Neural cell (in vitro differentiated cells): ENCODE measurements around the gene CFAP43. TPM values are rescaled to one million over a fixed set of nuclear protein-coding genes. Genes with fewer than 3 reads are reported as not detected.

ENCODE experiments used
- H2AFZ ChIP-seq: fragments of 200-600, 300-800 bp; sonication (generic), shearing (Covaris generic); 2 replicates; pipeline ENCODE4 v1.6.0; 2014; ENCODE audit warnings: low read depth, mild to moderate bottlenecking, antibody characterized with exemption, low read length, moderate library complexity
- H3F3A ChIP-seq: fragments of 200-600 bp; shearing (Covaris generic); 2 replicates; pipeline ENCODE4 v1.6.1; 2016; ENCODE audit warnings: mild to moderate bottlenecking, moderate library complexity, mixed read lengths, antibody characterized with exemption, low read length; ENCODE audit not compliant: insufficient read depth, poor library complexity, severe bottlenecking
- H3K27ac ChIP-seq: fragments of 200-600, 300-800 bp; sonication (generic), shearing (Covaris generic); 2 replicates; pipeline ENCODE4 v1.5.1; 2014; ENCODE audit warnings: mild to moderate bottlenecking, low read length, moderate library complexity
- H3K27me3 ChIP-seq: fragments of 300-800, 200-600 bp; sonication (generic), shearing (Covaris generic); 2 replicates; pipeline ENCODE4 v1.6.0; 2014; ENCODE audit warnings: mild to moderate bottlenecking, low read depth, low read length, moderate library complexity; ENCODE audit not compliant: insufficient read depth
- H3K36me3 ChIP-seq: fragments of 300-800, 200-600 bp; sonication (generic), shearing (Covaris generic); 2 replicates; pipeline ENCODE4 v1.5.1; 2014; ENCODE audit warnings: mild to moderate bottlenecking, antibody characterized with exemption, low read length, moderate library complexity; ENCODE audit not compliant: insufficient read depth
- H3K4me2 ChIP-seq: fragments of 300-800, 200-600 bp; sonication (generic), shearing (Covaris generic); 2 replicates; pipeline ENCODE4 v1.6.0; 2014; ENCODE audit warnings: mild to moderate bottlenecking, low read length
- H3K4me3 ChIP-seq: fragments of 300-800, 200-600 bp; sonication (generic), shearing (Covaris generic); 2 replicates; pipeline ENCODE4 v1.5.1; 2014; ENCODE audit warnings: mild to moderate bottlenecking, low read length, moderate library complexity
- H3K79me2 ChIP-seq: fragments of 200-600 bp; shearing (Covaris generic); replicated peaks from 2 replicates; pipeline ENCODE4 v1.6.0; 2014; ENCODE audit warnings: mild to moderate bottlenecking, low read length, moderate library complexity; ENCODE audit not compliant: insufficient read depth
- H3K9ac ChIP-seq: fragments of 300-800, 200-600 bp; sonication (generic), shearing (Covaris generic); 2 replicates; pipeline ENCODE4 v1.6.1; 2016; ENCODE audit warnings: mild to moderate bottlenecking, low read length, mixed read lengths
- H3K9me2 ChIP-seq: fragments of 200-600 bp; shearing (Covaris generic); 2 replicates; pipeline ENCODE4 v1.6.1; 2016; ENCODE audit warnings: mild to moderate bottlenecking, low read length, mixed read lengths; ENCODE audit not compliant: insufficient read depth
- H3K9me3 ChIP-seq: fragments of 200-600, 300-800 bp; sonication (generic), shearing (Covaris generic); 2 replicates; pipeline ENCODE4 v1.6.1; 2016; ENCODE audit warnings: mild to moderate bottlenecking, mixed run types, low read length, moderate library complexity, mixed read lengths
- H4K20me1 ChIP-seq: fragments of 200-600 bp; shearing (Covaris generic); 2 replicates; pipeline ENCODE4 v1.6.1; 2016; ENCODE audit warnings: mild to moderate bottlenecking, mixed run types; ENCODE audit not compliant: insufficient read depth
- CTCF ChIP-seq: fragments of 450-650 bp; IDR thresholded peaks from 2 replicates; pipeline ENCODE4 v1.5.1; 2014; ENCODE audit warnings: antibody characterized with exemption, mild to moderate bottlenecking, moderate library complexity; ENCODE audit not compliant: poor library complexity, severe bottlenecking
- EP300 ChIP-seq: fragments of 450-650 bp; conservative IDR thresholded peaks from 2 replicates; pipeline ENCODE4 v1.6.1; 2014; ENCODE audit warnings: antibody characterized with exemption, mild to moderate bottlenecking, moderate library complexity; ENCODE audit not compliant: poor library complexity, severe bottlenecking
- EZH2 ChIP-seq: fragments of 200-600, 300-800 bp; shearing (Covaris generic), sonication (generic); IDR thresholded peaks from 2 replicates; pipeline ENCODE4 v1.6.1; 2014; ENCODE audit warnings: antibody characterized with exemption, low read length, borderline replicate concordance, mild to moderate bottlenecking; ENCODE audit not compliant: insufficient read depth, poor library complexity, severe bottlenecking
- MXI1 ChIP-seq: fragments of 450-650 bp; conservative IDR thresholded peaks from 2 replicates; pipeline ENCODE4 v1.6.1; 2014; ENCODE audit warnings: antibody characterized with exemption, mild to moderate bottlenecking; ENCODE audit not compliant: poor library complexity, severe bottlenecking
- POLR2AphosphoS5 ChIP-seq: IDR thresholded peaks from 2 replicates; pipeline ENCODE4 v1.6.1; 2012
- RAD21 ChIP-seq: fragments of 450-650 bp; conservative IDR thresholded peaks from 2 replicates; pipeline ENCODE4 v1.6.1; 2014; ENCODE audit warnings: antibody characterized with exemption, mild to moderate bottlenecking, moderate library complexity
- REST ChIP-seq: IDR thresholded peaks from 2 replicates; pipeline ENCODE4 v1.6.1; 2012; ENCODE audit warnings: borderline replicate concordance
- SMC3 ChIP-seq: fragments of 450-650 bp; conservative IDR thresholded peaks from 2 replicates; pipeline ENCODE4 v1.6.1; 2014; ENCODE audit warnings: antibody characterized with exemption, mild to moderate bottlenecking, moderate library complexity; ENCODE audit not compliant: poor library complexity
- TAF1 ChIP-seq: IDR thresholded peaks from 2 replicates; pipeline ENCODE4 v1.6.1; 2012; ENCODE audit warnings: low read depth
- polyA plus RNA-seq: library from polyadenylated mRNA; depleted of rRNA; stranded (reverse); fragments of >200 nt; gene quantifications from 2 replicates; pipeline ENCODE4 v1.2.3, GENCODE V29; 2014

CFAP43 gene
- polyA plus RNA-seq, 1 donor from 2014 or later: 5.0 TPM

- H3K79me2 ChIP-seq: no peaks in the 10 kb centered on the region
- no peaks in the 10 kb centered on the region for H3K36me3 ChIP-seq
- no peaks in the 10 kb centered on the region for H4K20me1 ChIP-seq
- no peaks in the 10 kb centered on the region for H3F3A ChIP-seq
- no peak overlapping the region for H3K4me2 ChIP-seq
- H3K9ac ChIP-seq: no peak overlapping the region
- no peak for TF ChIP-seq CTCF
- no peak for TF ChIP-seq POLR2AphosphoS5
- no peak for TF ChIP-seq REST
- no peak for TF ChIP-seq SMC3
- TF ChIP-seq RAD21: no peak
- no peak for TF ChIP-seq TAF1
- TF ChIP-seq MXI1: no peak
- no peak for TF ChIP-seq EP300
- TF ChIP-seq EZH2: no peak
- no peak overlapping the region for H3K4me3 ChIP-seq
- no peak overlapping the region for H3K27ac ChIP-seq
- no peaks in the 10 kb centered on the region for H3K9me2 ChIP-seq
- H3K9me3 ChIP-seq: no peaks in the 10 kb centered on the region
- H2AFZ ChIP-seq: no peak overlapping the region
- peaks cover 30% of the 10 kb centered on the region for H3K27me3 ChIP-seq
These were observed 26.0 kb upstream of the CFAP43 start for GRCh38 chr10:104258209-104258608.

- Histone ChIP-seq H3K79me2 (no peaks in the 10 kb centered on the region), H3K27me3 (peaks cover 33% of the 10 kb centered on the region), H2AFZ (no peak overlapping the region), H3K9me2 (no peaks in the 10 kb centered on the region), H3K36me3 (no peaks in the 10 kb centered on the region), H3K9me3 (no peaks in the 10 kb centered on the region), H4K20me1 (no peaks in the 10 kb centered on the region), H3K9ac (no peak overlapping the region), H3K27ac (no peak overlapping the region), H3F3A (no peaks in the 10 kb centered on the region), H3K4me3 (no peak overlapping the region), H3K4me2 (no peak overlapping the region)
- no peak for TF ChIP-seq REST
- TF ChIP-seq CTCF: no peak
- no peak for TF ChIP-seq TAF1
- no peak for TF ChIP-seq MXI1
- TF ChIP-seq RAD21: no peak
- no peak for TF ChIP-seq POLR2AphosphoS5
These were observed 25.1 kb upstream of the CFAP43 start for GRCh38 chr10:104257235-104257634.
